ENCODE measurements around the gene KCNK13. TPM values are rescaled to one million over a fixed set of nuclear protein-coding genes. Genes with fewer than 3 reads are reported as not detected.
"Not testable (repeated sequence)": the region's sequence is repeated elsewhere in the genome, so short reads cannot be mapped to it uniquely, and the experiment has no call there.

The KCNK13 gene
- total RNA-seq, 4 donors from 2014 or later = 0.19 to 0.42 (median 0.28) TPM

DNA sequence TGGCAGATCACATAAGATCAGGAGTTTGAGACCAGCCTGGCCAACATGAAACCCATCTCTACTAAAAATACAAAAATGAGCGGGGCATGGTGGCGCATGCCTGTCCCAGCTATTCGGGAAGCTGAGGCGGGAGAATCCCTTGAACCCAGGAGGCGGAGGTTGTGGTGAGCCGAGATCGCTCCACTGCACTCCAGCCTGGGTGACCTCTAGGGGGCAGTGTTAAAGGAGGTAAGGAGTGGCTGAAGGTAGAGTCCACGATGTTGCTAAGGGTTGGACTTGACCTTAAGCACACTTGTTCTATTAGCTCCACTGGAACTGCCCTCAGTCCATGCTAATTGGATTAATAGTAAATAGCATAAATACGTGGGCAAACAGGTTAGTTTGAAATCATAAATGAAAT is 132.1 kb downstream of the KCNK13 start:
- WGBS = 69% methylated on average over 9 of the region's 9 CpGs
- Histone ChIP-seq H3K4me1 (no peaks in the 10 kb centered on the region), H3K4me3 (no peak overlapping the region), H3K9me3 (no peaks in the 10 kb centered on the region), H3K36me3 (no peaks in the 10 kb centered on the region), H3K27ac (replicated peaks in 1 of 4) (no peak overlapping the region), H3K27me3 (peaks cover 0 to 33% (median 3%) of the 10 kb centered on the region in 4 donors)
- intact Hi-C loops (cut with DNase I) = no loop called here
- TF ChIP-seq EP300 (IDR thresholded peaks at IDR 0.05) (no peak), POLR2AphosphoS5 (IDR thresholded peaks at IDR 0.05) (no peak), POLR2A (IDR thresholded peaks at IDR 0.05; ENCODE audit: low read depth) (no peak)
- TF ChIP-seq, protein P1, sequence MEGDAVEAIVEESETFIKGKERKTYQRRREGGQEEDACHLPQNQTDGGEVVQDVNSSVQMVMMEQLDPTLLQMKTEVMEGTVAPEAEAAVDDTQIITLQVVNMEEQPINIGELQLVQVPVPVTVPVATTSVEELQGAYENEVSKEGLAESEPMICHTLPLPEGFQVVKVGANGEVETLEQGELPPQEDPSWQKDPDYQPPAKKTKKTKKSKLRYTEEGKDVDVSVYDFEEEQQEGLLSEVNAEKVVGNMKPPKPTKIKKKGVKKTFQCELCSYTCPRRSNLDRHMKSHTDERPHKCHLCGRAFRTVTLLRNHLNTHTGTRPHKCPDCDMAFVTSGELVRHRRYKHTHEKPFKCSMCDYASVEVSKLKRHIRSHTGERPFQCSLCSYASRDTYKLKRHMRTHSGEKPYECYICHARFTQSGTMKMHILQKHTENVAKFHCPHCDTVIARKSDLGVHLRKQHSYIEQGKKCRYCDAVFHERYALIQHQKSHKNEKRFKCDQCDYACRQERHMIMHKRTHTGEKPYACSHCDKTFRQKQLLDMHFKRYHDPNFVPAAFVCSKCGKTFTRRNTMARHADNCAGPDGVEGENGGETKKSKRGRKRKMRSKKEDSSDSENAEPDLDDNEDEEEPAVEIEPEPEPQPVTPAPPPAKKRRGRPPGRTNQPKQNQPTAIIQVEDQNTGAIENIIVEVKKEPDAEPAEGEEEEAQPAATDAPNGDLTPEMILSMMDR (IDR thresholded peaks at IDR 0.05) = peak in 1 of 3 experiments; percentile 11
- DNase-seq (ENCODE audit: extremely low spot score) = no peak

DNA sequence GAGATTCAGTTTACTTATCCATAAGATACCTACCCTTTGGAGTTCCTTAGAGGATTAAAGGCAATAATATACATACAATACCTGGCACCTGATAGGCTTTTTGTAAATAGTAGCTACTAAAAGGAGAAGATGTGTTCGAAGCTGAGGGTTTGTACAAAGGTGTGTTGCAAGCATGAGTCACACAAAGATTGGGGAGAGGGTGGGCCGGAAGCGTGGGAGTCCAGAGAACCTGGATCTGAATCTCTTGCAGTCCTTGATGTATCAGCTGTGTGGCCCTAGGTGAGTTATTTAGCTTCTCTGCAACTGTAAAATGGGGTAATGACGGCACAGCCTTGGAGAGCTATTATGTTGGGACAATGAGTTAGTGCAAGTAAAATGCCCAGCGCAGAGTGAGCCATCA is 132.9 kb downstream of the KCNK13 start:
- DNase-seq (ENCODE audit: extremely low spot score) = no peak
- TF ChIP-seq POLR2AphosphoS5 (IDR thresholded peaks at IDR 0.05) (no peak), EP300 (IDR thresholded peaks at IDR 0.05) (no peak), POLR2A (IDR thresholded peaks at IDR 0.05; ENCODE audit: low read depth) (no peak)
- TF ChIP-seq, protein P1 (IDR thresholded peaks at IDR 0.05) = no peak
- Histone ChIP-seq H3K4me3 (no peak overlapping the region), H3K27me3 (peaks cover 0 to 33% (median 3%) of the 10 kb centered on the region in 4 donors), H3K27ac (replicated peaks in 1 of 4) (no peak overlapping the region), H3K9me3 (no peaks in the 10 kb centered on the region), H3K36me3 (no peaks in the 10 kb centered on the region), H3K4me1 (no peaks in the 10 kb centered on the region)
- WGBS = 96% methylated on average over 5 of the region's 5 CpGs
- intact Hi-C loops (cut with DNase I) = no loop called here

DNA sequence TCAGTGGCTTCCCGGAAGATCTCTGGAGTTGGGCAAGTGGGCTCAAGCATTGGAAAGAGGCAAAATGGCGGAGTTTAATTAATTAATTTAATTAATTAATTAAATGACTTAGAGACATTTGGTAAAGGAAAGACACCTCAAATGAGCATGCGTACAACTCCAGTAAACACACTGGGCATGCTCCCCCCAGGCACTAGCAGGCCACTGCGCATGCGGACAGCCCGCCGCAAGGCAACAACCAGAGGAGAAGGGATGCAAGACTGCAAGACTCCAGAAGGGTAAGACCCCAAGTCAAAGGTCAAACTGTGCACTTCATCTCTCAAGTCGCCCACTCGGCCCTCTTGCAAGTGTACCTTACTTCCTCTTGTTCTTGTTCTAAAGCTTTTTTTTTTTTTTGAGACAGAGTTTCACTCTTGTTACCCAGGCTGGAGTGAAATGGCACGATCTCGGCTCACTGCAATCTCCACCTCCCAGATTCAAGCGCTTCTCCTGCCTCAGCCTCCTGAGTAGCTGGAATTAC is 136.8 kb downstream of the KCNK13 start:
- intact Hi-C loops (cut with DNase I) = no loop called here
- H3K27me3 ChIP-seq = peaks cover 0 to 35% (median 2%) of the 10 kb centered on the region in 4 donors
- no peak for DNase-seq (ENCODE audit: extremely low spot score)
- H3K4me1 ChIP-seq = no peaks in the 10 kb centered on the region
- TF ChIP-seq EP300 (IDR thresholded peaks at IDR 0.05) = no peak
- no peak for TF ChIP-seq POLR2AphosphoS5 (IDR thresholded peaks at IDR 0.05)
- TF ChIP-seq, protein P1 (IDR thresholded peaks at IDR 0.05) = no peak
- no peak for TF ChIP-seq POLR2A (IDR thresholded peaks at IDR 0.05; ENCODE audit: low read depth)
- no peaks in the 10 kb centered on the region for H3K36me3 ChIP-seq
- WGBS = 79% methylated on average over 12 of the region's 12 CpGs
- peaks cover 0 to 8% (median 0%) of the 10 kb centered on the region in 4 donors for H3K9me3 ChIP-seq
- no peak overlapping the region for H3K4me3 ChIP-seq
- no peak overlapping the region for H3K27ac ChIP-seq (replicated peaks in 1 of 4)

DNA sequence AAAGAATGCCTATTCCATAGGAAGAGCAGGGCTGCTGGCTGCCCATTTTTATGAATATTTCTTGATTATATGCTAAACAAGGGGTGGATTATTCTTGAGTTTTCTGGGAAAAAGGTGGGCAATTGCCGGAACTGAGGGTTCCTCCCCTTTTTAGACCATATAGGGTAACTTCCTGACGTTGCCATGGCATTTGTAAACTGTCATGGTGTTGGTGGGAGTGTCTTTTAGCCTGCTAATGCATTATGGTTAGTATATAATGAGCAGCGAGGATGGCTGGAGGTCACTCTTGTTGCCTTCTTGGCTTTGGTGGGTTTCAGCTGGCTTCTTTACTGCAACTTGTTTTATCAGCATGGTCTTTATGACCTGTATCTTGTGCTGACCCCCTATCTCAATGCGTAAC is 138.8 kb downstream of the KCNK13 start:
- H3K36me3 ChIP-seq; H3K4me3 ChIP-seq; H3K4me1 ChIP-seq; intact Hi-C loops (cut with DNase I); DNase-seq (ENCODE audit: extremely low spot score); H3K27ac ChIP-seq (replicated peaks in 1 of 4): not testable (repeated sequence)
- Histone ChIP-seq H3K9me3 (peaks cover 0 to 11% (median 0%) of the 10 kb centered on the region in 4 donors), H3K27me3 (peaks cover 0 to 20% (median 0%) of the 10 kb centered on the region in 4 donors)
- 80% methylated on average over 4 of the region's 4 CpGs for WGBS

DNA sequence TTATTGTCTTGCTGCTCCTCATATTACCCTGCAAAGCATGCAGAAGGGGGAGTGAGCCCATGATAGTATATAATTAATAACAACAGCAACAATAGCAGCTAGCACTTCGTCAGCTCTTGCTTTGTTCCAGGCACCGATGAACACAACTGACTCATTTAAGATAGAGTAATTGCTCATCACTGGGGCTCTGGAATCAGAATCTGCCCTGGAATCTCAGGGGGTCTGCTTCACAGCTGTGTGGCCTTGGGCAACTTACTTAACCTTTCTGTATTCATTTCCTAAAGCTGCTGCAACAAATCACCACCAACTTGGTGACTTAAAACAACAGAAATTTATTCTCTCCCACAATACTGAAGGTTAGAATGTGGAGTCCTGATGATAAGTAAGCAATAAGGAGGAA is 139.6 kb downstream of the KCNK13 start:
- no peak for TF ChIP-seq POLR2A (IDR thresholded peaks at IDR 0.05; ENCODE audit: low read depth)
- no peak for TF ChIP-seq EP300 (IDR thresholded peaks at IDR 0.05)
- no peak for TF ChIP-seq POLR2AphosphoS5 (IDR thresholded peaks at IDR 0.05)
- TF ChIP-seq, protein P1 (IDR thresholded peaks at IDR 0.05) = no peak
- Histone ChIP-seq H3K36me3 (no peaks in the 10 kb centered on the region), H3K4me1 (no peaks in the 10 kb centered on the region), H3K9me3 (peaks cover 0 to 11% (median 0%) of the 10 kb centered on the region in 4 donors), H3K27me3 (peaks cover 0 to 16% (median 0%) of the 10 kb centered on the region in 4 donors), H3K4me3 (no peak overlapping the region), H3K27ac (replicated peaks in 1 of 4) (no peak overlapping the region)
- DNase-seq (ENCODE audit: extremely low spot score) = no peak
- WGBS = 83% methylated on average over 2 of the region's 2 CpGs
- intact Hi-C loops (cut with DNase I) = no loop called here
